Astrocyte (in vitro differentiated cells and primary cell): ENCODE results near the gene ZNF77. TPM values are rescaled to one million over a fixed set of nuclear protein-coding genes. Genes with fewer than 3 reads are reported as not detected.
"Not testable (repeated sequence)": the region's sequence is repeated elsewhere in the genome, so short reads cannot be mapped to it uniquely, and the experiment has no call there.

Experiments used
- DNase-seq: peaks from one replicate; pipeline ENCODE4 v3.0.0-alpha.2; 2010; ENCODE audit warnings: low read depth
- FAIRE-seq: peaks from 2 replicates; lab custom pipeline; 2011; peaks lifted over from hg19 to GRCh38; lab: Jason Lieb, UNC
- H2AFZ ChIP-seq: 2 replicates; pipeline ENCODE4 v1.6.0; 2012; ENCODE audit warnings: low read depth, low read length, inconsistent platforms
- H3K27ac ChIP-seq: 2 replicates; pipeline ENCODE4 v1.5.1; 2011; ENCODE audit warnings: low read depth, low read length, inconsistent platforms
- H3K27me3 ChIP-seq: 2 replicates; pipeline ENCODE4 v1.6.0; 2011; ENCODE audit warnings: low read length, inconsistent platforms; ENCODE audit not compliant: insufficient read depth
- H3K36me3 ChIP-seq: 2 replicates; pipeline ENCODE4 v1.5.1; 2011; ENCODE audit warnings: low read length, inconsistent platforms; ENCODE audit not compliant: insufficient read depth
- H3K4me1 ChIP-seq: 2 replicates; pipeline ENCODE4 v1.5.1; 2011; ENCODE audit warnings: low read length, inconsistent platforms; ENCODE audit not compliant: insufficient read depth
- H3K4me2 ChIP-seq: 2 replicates; pipeline ENCODE4 v1.6.0; 2012; ENCODE audit warnings: low read length, inconsistent platforms
- H3K4me3 ChIP-seq: 2 replicates; pipeline ENCODE4 v1.5.1; 2011; ENCODE audit warnings: low read depth, mild to moderate bottlenecking, low read length, inconsistent platforms; ENCODE audit not compliant: insufficient read depth
- H3K79me2 ChIP-seq: 2 replicates; pipeline ENCODE4 v1.6.0; 2012; ENCODE audit warnings: mild to moderate bottlenecking, low read length, inconsistent platforms; ENCODE audit not compliant: insufficient read depth
- H3K9ac ChIP-seq: 2 replicates; pipeline ENCODE4 v1.6.0; 2012; ENCODE audit warnings: mild to moderate bottlenecking, low read length, inconsistent platforms
- H3K9me3 ChIP-seq: 2 replicates; pipeline ENCODE4 v1.5.1; 2012; ENCODE audit warnings: low read depth, mild to moderate bottlenecking, low read length, inconsistent platforms; ENCODE audit not compliant: insufficient read depth
- H4K20me1 ChIP-seq: 2 replicates; pipeline ENCODE4 v1.6.0; 2012; ENCODE audit warnings: low read length, inconsistent platforms; ENCODE audit not compliant: insufficient read depth
- H3K27ac Mint-ChIP-seq: one replicate; pipeline ENCODE4 v1.8.0; 2021; ENCODE audit warnings: mild to moderate bottlenecking, mixed read lengths; ENCODE audit not compliant: unreplicated experiment
- H3K27me3 Mint-ChIP-seq: one replicate; pipeline ENCODE4 v1.8.0; 2021; ENCODE audit warnings: low read depth, mixed read lengths; ENCODE audit not compliant: unreplicated experiment
- H3K36me3 Mint-ChIP-seq: one replicate; pipeline ENCODE4 v1.8.0; 2021; ENCODE audit warnings: low read depth, mixed read lengths; ENCODE audit not compliant: unreplicated experiment
- H3K4me1 Mint-ChIP-seq: one replicate; pipeline ENCODE4 v1.8.0; 2021; ENCODE audit warnings: low read depth, mixed read lengths; ENCODE audit not compliant: unreplicated experiment
- H3K4me3 Mint-ChIP-seq: one replicate; pipeline ENCODE4 v1.8.0; 2021; ENCODE audit warnings: mild to moderate bottlenecking, moderate library complexity, mixed read lengths; ENCODE audit not compliant: unreplicated experiment
- H3K9me3 Mint-ChIP-seq: one replicate; pipeline ENCODE4 v1.8.0; 2021; ENCODE audit warnings: mild to moderate bottlenecking, mixed read lengths; ENCODE audit not compliant: unreplicated experiment
- EZH2 ChIP-seq: IDR thresholded peaks from 2 replicates; pipeline ENCODE4 v1.6.1; 2012; ENCODE audit warnings: mild to moderate bottlenecking, low read length, inconsistent platforms; ENCODE audit not compliant: insufficient read depth
- total RNA-seq: library from RNA; stranded (reverse); gene quantifications from 2 replicates; pipeline ENCODE4 v1.2.1, GENCODE V29; 2021
- TF ChIP-seq, protein P1 (sequence below): IDR thresholded peaks from 2 replicates; pipeline ENCODE4 v1.5.1; 2011; ENCODE audit warnings: low read depth, mild to moderate bottlenecking, inconsistent platforms, low read length, moderate library complexity; ENCODE audit not compliant: insufficient read depth

ZNF77 gene
- total RNA-seq, 1 donor from 2014 or later: 1.4 TPM

DNA sequence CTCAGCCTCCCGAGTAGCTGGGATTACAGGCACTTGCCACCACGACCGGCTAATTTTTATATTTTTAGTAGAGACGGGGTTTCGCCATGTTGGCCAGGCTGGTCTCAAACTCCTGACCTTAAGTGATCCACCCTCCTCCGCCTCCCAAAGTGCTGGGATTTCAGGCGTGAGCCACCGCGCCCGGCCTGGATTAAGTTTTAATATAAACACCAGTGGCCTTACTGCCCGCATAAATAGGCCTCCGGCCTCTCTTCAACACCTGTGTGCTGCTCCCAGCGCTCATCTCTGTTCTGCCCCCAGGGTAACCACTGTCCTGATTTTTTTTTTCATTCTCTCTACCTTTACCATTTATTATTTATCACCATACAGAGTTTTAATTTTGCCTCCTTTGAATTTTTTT is 41.4 kb downstream of the ZNF77 start:
- FAIRE-seq, H3K27ac Mint-ChIP-seq, H3K27ac ChIP-seq, H3K36me3 Mint-ChIP-seq, H3K9me3 Mint-ChIP-seq, H3K9me3 ChIP-seq, H3K4me3 ChIP-seq, H2AFZ ChIP-seq, H3K4me2 ChIP-seq, H3K4me1 Mint-ChIP-seq, H3K36me3 ChIP-seq, DNase-seq, H3K9ac ChIP-seq, H3K27me3 ChIP-seq, H3K4me3 Mint-ChIP-seq, H4K20me1 ChIP-seq, H3K4me1 ChIP-seq: not testable (repeated sequence)
- peaks cover 19% of the 10 kb centered on the region for H3K27me3 Mint-ChIP-seq
- H3K79me2 ChIP-seq: peaks cover 22% of the 10 kb centered on the region

DNA sequence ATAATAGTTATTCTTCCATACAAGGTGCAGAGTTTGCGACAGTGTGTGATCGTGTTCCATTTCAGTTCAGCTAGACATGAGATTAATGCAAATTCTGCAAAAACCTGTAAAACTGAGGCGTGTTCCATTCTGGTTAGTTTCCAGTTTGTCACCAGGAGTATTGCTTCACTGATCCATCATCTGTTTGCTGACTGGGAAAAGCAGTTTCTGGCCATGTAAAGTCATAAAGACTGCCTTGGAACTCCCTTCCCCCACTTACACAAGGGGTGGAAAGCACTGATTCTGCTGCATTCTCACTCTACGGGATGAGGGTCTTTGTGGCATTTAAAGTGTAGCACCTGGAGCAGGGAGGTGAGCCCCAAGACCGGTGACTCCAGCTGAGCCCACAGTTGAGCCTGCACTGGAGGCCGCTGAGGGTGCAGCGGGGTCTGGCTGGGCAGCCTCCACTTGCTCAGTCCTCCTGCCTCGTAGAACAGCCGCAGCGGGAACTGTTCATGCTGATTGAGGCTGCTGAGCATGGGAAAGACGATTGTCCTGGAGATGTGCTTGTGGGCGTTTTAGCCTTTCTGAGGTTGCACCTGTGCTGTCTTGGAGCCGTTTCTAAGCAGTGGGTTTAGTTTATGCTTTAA is 42.1 kb downstream of the ZNF77 start:
- Histone ChIP-seq H3K4me1 (no peaks in the 10 kb centered on the region), H3K4me2 (no peak overlapping the region), H3K36me3 (no peaks in the 10 kb centered on the region), H4K20me1 (no peaks in the 10 kb centered on the region), H3K79me2 (peaks cover 22% of the 10 kb centered on the region), H3K9ac (no peak overlapping the region), H3K27ac (no peak overlapping the region), H3K9me3 (no peaks in the 10 kb centered on the region), H3K27me3 (no peaks in the 10 kb centered on the region), H2AFZ (no peak overlapping the region), H3K4me3 (no peak overlapping the region)
- H3K27ac Mint-ChIP-seq: no peak overlapping the region
- DNase-seq: no peak
- H3K9me3 Mint-ChIP-seq: peaks cover 6% of the 10 kb centered on the region
- FAIRE-seq: no peak
- H3K4me1 Mint-ChIP-seq: no peaks in the 10 kb centered on the region
- H3K4me3 Mint-ChIP-seq: no peak overlapping the region
- peaks cover 19% of the 10 kb centered on the region for H3K27me3 Mint-ChIP-seq
- TF ChIP-seq, protein P1, sequence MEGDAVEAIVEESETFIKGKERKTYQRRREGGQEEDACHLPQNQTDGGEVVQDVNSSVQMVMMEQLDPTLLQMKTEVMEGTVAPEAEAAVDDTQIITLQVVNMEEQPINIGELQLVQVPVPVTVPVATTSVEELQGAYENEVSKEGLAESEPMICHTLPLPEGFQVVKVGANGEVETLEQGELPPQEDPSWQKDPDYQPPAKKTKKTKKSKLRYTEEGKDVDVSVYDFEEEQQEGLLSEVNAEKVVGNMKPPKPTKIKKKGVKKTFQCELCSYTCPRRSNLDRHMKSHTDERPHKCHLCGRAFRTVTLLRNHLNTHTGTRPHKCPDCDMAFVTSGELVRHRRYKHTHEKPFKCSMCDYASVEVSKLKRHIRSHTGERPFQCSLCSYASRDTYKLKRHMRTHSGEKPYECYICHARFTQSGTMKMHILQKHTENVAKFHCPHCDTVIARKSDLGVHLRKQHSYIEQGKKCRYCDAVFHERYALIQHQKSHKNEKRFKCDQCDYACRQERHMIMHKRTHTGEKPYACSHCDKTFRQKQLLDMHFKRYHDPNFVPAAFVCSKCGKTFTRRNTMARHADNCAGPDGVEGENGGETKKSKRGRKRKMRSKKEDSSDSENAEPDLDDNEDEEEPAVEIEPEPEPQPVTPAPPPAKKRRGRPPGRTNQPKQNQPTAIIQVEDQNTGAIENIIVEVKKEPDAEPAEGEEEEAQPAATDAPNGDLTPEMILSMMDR: no peak
- TF ChIP-seq EZH2: no peak
- H3K36me3 Mint-ChIP-seq: no peaks in the 10 kb centered on the region

DNA sequence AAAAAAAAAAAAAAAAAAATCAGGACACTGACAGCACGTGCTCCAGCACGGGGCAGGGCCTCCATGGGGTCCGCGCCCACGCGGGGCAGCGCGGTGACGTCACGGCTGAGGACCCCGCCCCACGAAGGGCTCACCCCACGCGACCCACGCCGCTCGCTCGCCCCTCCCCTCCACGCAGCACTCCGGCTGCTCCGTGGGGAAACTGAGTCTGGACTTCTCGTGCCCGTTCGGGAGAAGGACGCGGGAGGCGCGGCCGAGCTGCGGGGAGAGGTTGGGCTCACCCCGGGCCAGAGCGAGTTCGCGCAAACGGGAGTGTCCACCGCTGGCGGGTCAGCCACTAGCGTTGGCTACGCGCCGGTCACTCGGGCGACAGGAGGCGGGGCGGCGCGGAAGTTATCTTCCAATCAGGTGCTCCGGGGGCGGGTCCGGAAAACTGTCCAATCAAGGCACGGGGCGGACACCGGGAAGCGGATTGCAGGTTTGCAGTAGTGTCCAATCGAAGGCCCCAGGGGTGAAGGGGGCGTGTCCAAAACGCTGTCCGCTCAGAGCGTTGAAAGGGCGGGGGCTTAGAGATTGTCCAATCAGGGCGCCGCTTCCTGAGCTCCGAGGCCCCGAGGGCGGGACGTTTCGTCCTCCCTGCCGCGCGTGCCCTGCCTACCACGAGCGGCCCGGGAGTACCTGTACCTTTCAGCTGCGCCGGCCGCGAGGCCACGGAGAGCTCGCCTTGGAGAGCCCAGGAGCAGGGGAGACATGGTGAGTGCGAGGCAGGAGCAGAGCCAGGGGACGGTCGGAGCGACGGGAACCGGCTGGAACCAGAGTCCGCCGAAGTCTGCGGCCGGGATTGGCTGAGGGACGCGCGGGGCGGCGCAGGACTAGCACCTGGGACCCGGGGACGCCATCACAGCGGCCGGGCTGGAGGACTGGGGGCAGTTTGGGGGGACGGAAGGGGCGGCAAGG is 44.2 kb downstream of the ZNF77 start, which contains the start of gene ZNF57:
ZNF57 (plus strand) TSS at position 633 of the 957 bp plus-strand sequence; CDS start at position 751, 118 bp downstream.
- H3K9me3 ChIP-seq: peaks cover 8% of the 10 kb centered on the region
- Mint-ChIP-seq H3K4me3 (no peak within 1 kb of the TSS), H3K36me3 (no peaks in the 10 kb centered on the region), H3K27me3 (peaks cover 14% of the 10 kb centered on the region), H3K9me3 (peaks cover 18% of the 10 kb centered on the region), H3K4me1 (no peaks in the 10 kb centered on the region), H3K27ac (no peak within 1 kb of the TSS)
- H3K79me2 ChIP-seq: peaks cover 18% of the 10 kb centered on the region
- peak; percentile 97 for DNase-seq
- H3K4me3 ChIP-seq: peak within 1 kb of the TSS; percentile 76
- no peaks in the 10 kb centered on the region for H3K27me3 ChIP-seq
- H3K4me1 ChIP-seq: no peaks in the 10 kb centered on the region
- H3K36me3 ChIP-seq: no peaks in the 10 kb centered on the region
- no peak for FAIRE-seq
- no peaks in the 10 kb centered on the region for H4K20me1 ChIP-seq
- peak within 1 kb of the TSS; percentile 99 for H2AFZ ChIP-seq
- H3K9ac ChIP-seq: peak within 1 kb of the TSS; percentile 82
- peak within 1 kb of the TSS; percentile 72 for H3K27ac ChIP-seq
- TF ChIP-seq, protein P1: no peak
- TF ChIP-seq EZH2: no peak
- peak within 1 kb of the TSS; percentile 97 for H3K4me2 ChIP-seq
